NB4 (cell line): ENCODE measurements around the gene ZFHX2.

Experiments
- DNase-seq: peaks from one replicate; pipeline ENCODE4 v3.0.0; 2010; ENCODE audit warnings: low read depth
- H3K4me3 ChIP-seq: one replicate; pipeline ENCODE4 v1.5.1; 2011; ENCODE audit warnings: mild to moderate bottlenecking, low read depth, low read length, moderate library complexity
- MAX ChIP-seq: IDR thresholded peaks from 2 replicates; pipeline ENCODE4 v1.6.1; 2011; ENCODE audit warnings: low read depth, low read length
- MYC ChIP-seq: IDR thresholded peaks from 2 replicates; pipeline ENCODE4 v1.6.1; 2011; ENCODE audit warnings: low read depth, low read length
- POLR2A ChIP-seq: IDR thresholded peaks from 2 replicates; pipeline ENCODE4 v1.6.1; 2011; ENCODE audit warnings: mild to moderate bottlenecking; ENCODE audit not compliant: insufficient read length; ENCODE audit errors: extremely low read depth
- TF ChIP-seq, protein P1 (sequence below): IDR thresholded peaks from one replicate; pipeline ENCODE4 v1.5.1; 2012; ENCODE audit warnings: low read depth, low read length

Gene ZFHX2

DNA sequence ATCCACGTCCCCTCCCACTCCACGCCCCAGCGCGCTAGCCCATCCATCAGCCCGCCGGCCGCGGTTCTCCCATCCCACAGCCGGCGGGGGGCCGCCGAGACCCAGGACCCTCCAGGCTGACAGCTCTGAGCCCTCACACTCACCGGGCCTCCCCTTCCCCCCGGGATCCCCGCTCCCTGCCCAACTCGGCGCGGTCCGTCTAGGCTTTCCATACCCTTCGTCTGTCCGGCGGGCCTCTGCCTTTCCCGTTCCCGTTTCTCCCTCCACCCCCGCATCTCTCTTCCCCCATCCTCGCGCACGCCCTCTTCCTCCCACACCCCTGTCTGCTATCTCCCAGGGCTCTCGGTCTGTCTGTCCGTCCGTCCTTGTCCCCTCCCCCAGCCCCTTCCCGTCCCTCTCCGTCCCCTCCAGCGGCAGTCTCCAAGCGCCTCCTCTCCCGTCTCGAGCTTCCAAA, 726 bp downstream of the ZFHX2 start:
- TF ChIP-seq POLR2A (no peak), MYC (no peak)
- TF ChIP-seq, protein P1, sequence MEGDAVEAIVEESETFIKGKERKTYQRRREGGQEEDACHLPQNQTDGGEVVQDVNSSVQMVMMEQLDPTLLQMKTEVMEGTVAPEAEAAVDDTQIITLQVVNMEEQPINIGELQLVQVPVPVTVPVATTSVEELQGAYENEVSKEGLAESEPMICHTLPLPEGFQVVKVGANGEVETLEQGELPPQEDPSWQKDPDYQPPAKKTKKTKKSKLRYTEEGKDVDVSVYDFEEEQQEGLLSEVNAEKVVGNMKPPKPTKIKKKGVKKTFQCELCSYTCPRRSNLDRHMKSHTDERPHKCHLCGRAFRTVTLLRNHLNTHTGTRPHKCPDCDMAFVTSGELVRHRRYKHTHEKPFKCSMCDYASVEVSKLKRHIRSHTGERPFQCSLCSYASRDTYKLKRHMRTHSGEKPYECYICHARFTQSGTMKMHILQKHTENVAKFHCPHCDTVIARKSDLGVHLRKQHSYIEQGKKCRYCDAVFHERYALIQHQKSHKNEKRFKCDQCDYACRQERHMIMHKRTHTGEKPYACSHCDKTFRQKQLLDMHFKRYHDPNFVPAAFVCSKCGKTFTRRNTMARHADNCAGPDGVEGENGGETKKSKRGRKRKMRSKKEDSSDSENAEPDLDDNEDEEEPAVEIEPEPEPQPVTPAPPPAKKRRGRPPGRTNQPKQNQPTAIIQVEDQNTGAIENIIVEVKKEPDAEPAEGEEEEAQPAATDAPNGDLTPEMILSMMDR: no peak
- DNase-seq: peak; percentile 28
- peak overlapping the region; percentile 72 for H3K4me3 ChIP-seq

GRCh38 chr14:23550131-23550811, 1.3 kb downstream of the ZFHX2 start:
- DNase-seq: no peak
- no peak overlapping the region for H3K4me3 ChIP-seq
- TF ChIP-seq POLR2A (no peak), MYC (no peak), MAX (no peak)
- TF ChIP-seq, protein P1: no peak

DNA sequence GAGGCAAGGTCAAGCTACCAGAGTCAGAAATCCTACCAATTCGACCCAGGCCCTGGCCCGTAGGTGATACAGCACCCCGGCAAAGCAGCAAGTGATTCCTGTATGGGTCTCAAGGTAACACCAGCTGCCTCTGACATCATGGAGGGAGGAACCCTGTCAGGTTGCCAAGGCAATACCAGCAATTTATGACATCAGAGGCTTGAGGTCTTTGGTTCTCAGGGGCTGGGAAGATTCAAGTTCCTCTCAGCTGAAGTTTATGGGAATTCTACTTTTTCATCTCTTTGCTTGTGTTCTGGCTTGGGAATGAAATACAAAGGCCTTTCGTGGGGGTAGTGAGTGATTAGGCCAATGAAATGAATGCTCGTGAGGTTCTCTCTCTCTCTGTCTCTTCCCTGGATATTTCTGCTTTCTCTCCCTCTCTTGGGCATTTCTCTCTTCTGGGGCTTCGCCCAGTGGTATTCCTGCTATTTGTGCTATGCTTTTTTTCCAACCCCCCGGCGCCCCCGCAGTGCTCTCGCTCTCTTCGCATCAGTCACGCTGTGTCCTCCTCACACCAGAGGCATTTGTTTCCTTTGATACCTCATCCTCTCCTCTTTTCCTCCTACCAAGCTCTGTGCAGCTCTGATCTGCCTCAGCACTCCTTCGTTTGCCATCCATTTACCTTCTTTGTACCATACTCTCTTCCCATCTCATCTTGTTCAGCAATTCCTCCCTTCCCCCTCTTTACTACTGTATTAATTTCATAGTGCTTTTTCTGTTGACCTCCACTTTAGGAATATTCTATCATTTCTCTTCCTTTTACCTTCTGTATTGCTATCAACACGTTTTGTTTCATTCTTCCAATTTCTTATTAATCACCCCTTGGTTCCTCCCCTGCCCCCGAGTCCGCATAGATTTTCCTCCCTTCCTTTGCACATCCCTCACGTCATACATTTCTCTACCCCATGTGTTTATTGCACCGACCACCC, 2.9 kb downstream of the ZFHX2 start:
- H3K4me3 ChIP-seq: no peak overlapping the region
- DNase-seq: no peak
- TF ChIP-seq, protein P1: no peak
- TF ChIP-seq MYC (no peak), POLR2A (no peak), MAX (no peak)

- no peak overlapping the region for H3K4me3 ChIP-seq
- DNase-seq: no peak
- no peak for TF ChIP-seq MYC
- no peak for TF ChIP-seq POLR2A
- TF ChIP-seq MAX: no peak
- TF ChIP-seq, protein P1: no peak
Measured at GRCh38 chr14:23547924-23548323, 3.6 kb downstream of the ZFHX2 start.

- H3K4me3 ChIP-seq: no peak overlapping the region
- DNase-seq: no peak
- no peak for TF ChIP-seq MAX
- no peak for TF ChIP-seq MYC
- no peak for TF ChIP-seq POLR2A
- TF ChIP-seq, protein P1: no peak
Measured at GRCh38 chr14:23546450-23547035, 5.0 kb downstream of the ZFHX2 start.
